Measurements from ENCODE around the gene CHURC1. TPM values are rescaled to one million over a fixed set of nuclear protein-coding genes. Genes with fewer than 3 reads are reported as not detected.

The CHURC1 gene
- total and polyA plus RNA-seq, 2 of the 13 experiments (the other 11 are each of a cell fraction or from before 2014, with no cell fraction given) = 41.1 to 74.4 TPM

- peak; percentile 28; the same call in 1 of the 2 replicates for TF ChIP-seq GATAD1 (CRISPR knock-in tag; IDR thresholded peaks at IDR 0.05)
- peak; percentile 86 for TF ChIP-seq CREM (IDR thresholded peaks at IDR 0.05)
- no peak for TF ChIP-seq CREM (CRISPR knock-in tag; IDR thresholded peaks at IDR 0.05)
- no peak for TF ChIP-seq NR0B2 (CRISPR knock-in tag; IDR thresholded peaks at IDR 0.05)
- TF ChIP-seq ZNF512 (CRISPR knock-in tag; IDR thresholded peaks at IDR 0.05) = no peak
- TF ChIP-seq KLF6 (CRISPR knock-in tag; IDR thresholded peaks at IDR 0.05) = peak; percentile 73; the same call in 1 of the 2 replicates
- peak in 1 of 2 experiments; percentile 29; a peak in 1 of 4 replicates for TF ChIP-seq REST (IDR thresholded peaks at IDR 0.05; ENCODE audit: borderline replicate concordance in 1 of 2, low read depth in 1 of 2, low read length in 2 of 2)
- TF ChIP-seq HOXA5 (CRISPR knock-in tag; IDR thresholded peaks at IDR 0.05) = 0 out of 2 replicates have a peak, but pooled peaks have one; percentile 13
- TF ChIP-seq FOXP4 (CRISPR knock-in tag; IDR thresholded peaks at IDR 0.05) = peak; percentile 92
- no peak for TF ChIP-seq ZNF496 (CRISPR knock-in tag; IDR thresholded peaks at IDR 0.05; ENCODE audit: insufficient replicate concordance)
- peak; percentile 93 for TF ChIP-seq HNF1A (IDR thresholded peaks at IDR 0.05; ENCODE audit: low read depth)
- peak; percentile 98 for TF ChIP-seq HNF1A (CRISPR knock-in tag; IDR thresholded peaks at IDR 0.05; ENCODE audit: borderline replicate concordance)
- TF ChIP-seq FOXA1 (IDR thresholded peaks at IDR 0.05) = no peak
- TF ChIP-seq FOXA1 (CRISPR knock-in tag; IDR thresholded peaks at IDR 0.05) = peak; percentile 66
- TF ChIP-seq ZFX (CRISPR knock-in tag; IDR thresholded peaks at IDR 0.05; ENCODE audit: low read depth) = peak; percentile 70
- TF ChIP-seq YEATS4 (CRISPR knock-in tag; IDR thresholded peaks at IDR 0.05; ENCODE audit: borderline replicate concordance) = peak; percentile 28; the same call in 1 of the 2 replicates
- peak; percentile 42; the same call in 1 of the 2 replicates for TF ChIP-seq ZFY (CRISPR knock-in tag; IDR thresholded peaks at IDR 0.05)
- peak; percentile 72; the same call in 1 of the 2 replicates for TF ChIP-seq TSC22D2 (CRISPR knock-in tag; IDR thresholded peaks at IDR 0.05; ENCODE audit: borderline replicate concordance)
Measured at GRCh38 chr14:64942531-64943111, 28.4 kb downstream of the CHURC1 start, which contains the start of gene GPX2 (continued).
